Ishikawa (cell line): ENCODE results near the gene PIEZO2.

Experiments used
- CREB1 ChIP-seq: IDR thresholded peaks from 2 replicates; pipeline ENCODE4 v1.6.1; 2012; ENCODE audit warnings: low read depth
- EP300 ChIP-seq: IDR thresholded peaks from 2 replicates; pipeline ENCODE4 v1.6.1; 2012; ENCODE audit warnings: borderline replicate concordance
- FOXM1 ChIP-seq: IDR thresholded peaks from 2 replicates; pipeline ENCODE4 v1.6.1; 2012; ENCODE audit warnings: low read depth, borderline replicate concordance
- NFIC ChIP-seq: IDR thresholded peaks from 2 replicates; pipeline ENCODE4 v1.6.1; 2012
- RAD21 ChIP-seq: IDR thresholded peaks from 2 replicates; pipeline ENCODE4 v1.6.1; 2012; ENCODE audit warnings: low read depth
- TAF1 ChIP-seq: IDR thresholded peaks from 2 replicates; pipeline ENCODE4 v1.6.1; 2012; ENCODE audit warnings: low read depth, mild to moderate bottlenecking
- YY1 ChIP-seq: IDR thresholded peaks from 2 replicates; pipeline ENCODE4 v1.6.1; 2012; ENCODE audit warnings: low read depth
- TF ChIP-seq, protein P1 (sequence below): IDR thresholded peaks from 2 replicates; pipeline ENCODE4 v1.6.1; 2012
- TF ChIP-seq, protein P2 (sequence below): IDR thresholded peaks from 2 replicates; pipeline ENCODE4 v1.6.1; 2012; ENCODE audit warnings: low read depth, mild to moderate bottlenecking
- TF ChIP-seq, protein P3 (sequence below): IDR thresholded peaks from 2 replicates; pipeline ENCODE4 v1.6.1; 2012

DNA sequence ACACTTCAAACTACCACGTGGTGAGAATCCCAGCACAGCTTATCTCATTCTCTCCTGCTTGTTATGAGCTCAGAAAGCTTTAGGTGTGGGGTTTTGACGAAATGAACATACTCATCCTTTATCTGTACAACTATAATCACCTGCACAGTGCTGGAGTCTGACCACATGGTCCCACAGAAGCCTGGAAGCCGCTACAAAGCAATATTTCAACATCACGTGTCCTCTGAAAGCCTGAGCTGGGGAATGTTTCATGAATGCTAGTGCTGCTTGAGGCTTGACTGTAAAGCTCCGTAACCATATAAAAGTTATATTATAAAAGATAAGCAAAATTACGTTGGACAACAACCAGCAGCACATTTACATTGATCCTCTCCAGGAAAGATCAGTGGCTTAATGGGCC is 43.9 kb downstream of the PIEZO2 start:
- TF ChIP-seq, protein P1, sequence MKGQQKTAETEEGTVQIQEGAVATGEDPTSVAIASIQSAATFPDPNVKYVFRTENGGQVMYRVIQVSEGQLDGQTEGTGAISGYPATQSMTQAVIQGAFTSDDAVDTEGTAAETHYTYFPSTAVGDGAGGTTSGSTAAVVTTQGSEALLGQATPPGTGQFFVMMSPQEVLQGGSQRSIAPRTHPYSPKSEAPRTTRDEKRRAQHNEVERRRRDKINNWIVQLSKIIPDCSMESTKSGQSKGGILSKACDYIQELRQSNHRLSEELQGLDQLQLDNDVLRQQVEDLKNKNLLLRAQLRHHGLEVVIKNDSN: no peak
- TF ChIP-seq RAD21 (no peak), EP300 (no peak), NFIC (no peak), YY1 (no peak), FOXM1 (no peak), CREB1 (no peak), TAF1 (no peak)
- TF ChIP-seq, protein P2, sequence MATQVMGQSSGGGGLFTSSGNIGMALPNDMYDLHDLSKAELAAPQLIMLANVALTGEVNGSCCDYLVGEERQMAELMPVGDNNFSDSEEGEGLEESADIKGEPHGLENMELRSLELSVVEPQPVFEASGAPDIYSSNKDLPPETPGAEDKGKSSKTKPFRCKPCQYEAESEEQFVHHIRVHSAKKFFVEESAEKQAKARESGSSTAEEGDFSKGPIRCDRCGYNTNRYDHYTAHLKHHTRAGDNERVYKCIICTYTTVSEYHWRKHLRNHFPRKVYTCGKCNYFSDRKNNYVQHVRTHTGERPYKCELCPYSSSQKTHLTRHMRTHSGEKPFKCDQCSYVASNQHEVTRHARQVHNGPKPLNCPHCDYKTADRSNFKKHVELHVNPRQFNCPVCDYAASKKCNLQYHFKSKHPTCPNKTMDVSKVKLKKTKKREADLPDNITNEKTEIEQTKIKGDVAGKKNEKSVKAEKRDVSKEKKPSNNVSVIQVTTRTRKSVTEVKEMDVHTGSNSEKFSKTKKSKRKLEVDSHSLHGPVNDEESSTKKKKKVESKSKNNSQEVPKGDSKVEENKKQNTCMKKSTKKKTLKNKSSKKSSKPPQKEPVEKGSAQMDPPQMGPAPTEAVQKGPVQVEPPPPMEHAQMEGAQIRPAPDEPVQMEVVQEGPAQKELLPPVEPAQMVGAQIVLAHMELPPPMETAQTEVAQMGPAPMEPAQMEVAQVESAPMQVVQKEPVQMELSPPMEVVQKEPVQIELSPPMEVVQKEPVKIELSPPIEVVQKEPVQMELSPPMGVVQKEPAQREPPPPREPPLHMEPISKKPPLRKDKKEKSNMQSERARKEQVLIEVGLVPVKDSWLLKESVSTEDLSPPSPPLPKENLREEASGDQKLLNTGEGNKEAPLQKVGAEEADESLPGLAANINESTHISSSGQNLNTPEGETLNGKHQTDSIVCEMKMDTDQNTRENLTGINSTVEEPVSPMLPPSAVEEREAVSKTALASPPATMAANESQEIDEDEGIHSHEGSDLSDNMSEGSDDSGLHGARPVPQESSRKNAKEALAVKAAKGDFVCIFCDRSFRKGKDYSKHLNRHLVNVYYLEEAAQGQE: no peak
- TF ChIP-seq, protein P3, sequence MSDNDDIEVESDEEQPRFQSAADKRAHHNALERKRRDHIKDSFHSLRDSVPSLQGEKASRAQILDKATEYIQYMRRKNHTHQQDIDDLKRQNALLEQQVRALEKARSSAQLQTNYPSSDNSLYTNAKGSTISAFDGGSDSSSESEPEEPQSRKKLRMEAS: no peak
